Stimulated activated naive CD4-positive, alpha-beta T cell (primary cell): ENCODE data around the gene MCEE.
"Not testable (repeated sequence)": the region's sequence is repeated elsewhere in the genome, so short reads cannot be mapped to it uniquely, and the experiment has no call there.

Experiments
- DNase-seq, 6 experiments: peaks; one replicate each; lab custom pipeline; 2025; lab: John Stamatoyannopoulos, UW

The MCEE gene

DNA sequence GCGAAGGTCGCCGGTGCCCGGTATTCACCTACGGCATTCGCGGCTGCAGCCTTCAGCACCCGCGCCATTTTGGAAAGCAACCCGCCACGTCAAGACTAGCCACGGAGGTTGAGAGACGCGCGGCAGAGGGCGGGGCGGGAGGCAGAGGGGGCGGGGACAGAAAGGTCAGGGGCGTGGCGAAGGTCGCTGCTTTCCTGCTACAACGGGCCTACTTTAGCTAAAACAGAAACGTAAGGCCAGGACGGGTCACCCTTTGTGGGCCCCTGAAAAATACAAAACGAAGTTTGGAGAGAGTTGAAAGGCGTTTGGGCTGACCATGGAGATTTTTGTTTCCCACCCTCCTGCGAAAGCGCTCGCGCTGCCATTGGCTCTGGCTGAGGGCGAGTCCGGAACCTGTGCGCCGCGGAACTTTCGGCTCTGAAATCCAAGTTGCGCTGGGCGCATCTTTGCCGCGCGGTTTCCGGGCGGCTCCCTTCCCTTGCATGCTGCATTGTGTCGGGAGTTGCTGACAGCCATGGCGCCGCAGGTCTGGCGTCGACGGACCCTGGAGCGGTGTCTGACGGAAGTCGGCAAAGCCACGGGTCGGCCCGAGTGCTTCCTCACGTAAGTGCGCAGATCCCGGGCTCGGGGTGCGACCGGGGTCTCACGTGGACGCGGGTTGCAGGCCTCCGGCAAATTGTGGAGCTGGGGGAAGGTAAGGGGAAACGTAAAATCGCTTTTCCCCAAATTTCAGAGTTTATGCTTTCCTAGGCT is at the start of gene MCEE, which contains the start of gene MPHOSPH10:
Gene MCEE, minus strand, starts transcription at position 78 of the 753 bp plus-strand sequence. Its CDS starts 10 bp downstream, at position 68.
Gene MPHOSPH10, plus strand, starts transcription at position 483 of the 753 bp plus-strand sequence. Its CDS starts 32 bp downstream, at position 515.
- peak; percentile 80 to 97 (median 92) for DNase-seq

- not testable (repeated sequence) for DNase-seq
Measured at GRCh38 chr2:71178836-71179235, 48.8 kb upstream of the MCEE start.

DNA sequence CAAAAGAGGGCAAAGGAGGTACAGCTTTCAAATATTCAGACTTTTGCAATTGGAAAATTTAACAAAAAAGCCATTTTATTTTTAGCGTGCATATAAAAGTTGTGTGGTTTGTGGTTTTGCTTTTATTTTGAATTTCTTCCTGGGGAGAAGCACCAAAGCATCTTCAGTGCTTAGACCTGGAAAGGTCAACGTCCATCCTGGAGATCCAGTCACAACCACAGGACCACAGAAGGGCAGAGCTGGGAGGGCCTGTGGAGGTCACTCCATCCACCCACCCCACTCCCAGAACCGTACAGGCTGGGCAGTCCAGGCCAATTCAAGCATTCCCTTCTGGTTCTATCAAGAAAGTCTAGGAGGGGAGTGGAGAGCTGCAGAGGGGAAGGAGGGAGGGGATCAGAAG is 44.2 kb upstream of the MCEE start:
- DNase-seq: no peak

GRCh38 chr2:71173096-71173495 is 43.1 kb upstream of the MCEE start:
- no peak for DNase-seq

DNA sequence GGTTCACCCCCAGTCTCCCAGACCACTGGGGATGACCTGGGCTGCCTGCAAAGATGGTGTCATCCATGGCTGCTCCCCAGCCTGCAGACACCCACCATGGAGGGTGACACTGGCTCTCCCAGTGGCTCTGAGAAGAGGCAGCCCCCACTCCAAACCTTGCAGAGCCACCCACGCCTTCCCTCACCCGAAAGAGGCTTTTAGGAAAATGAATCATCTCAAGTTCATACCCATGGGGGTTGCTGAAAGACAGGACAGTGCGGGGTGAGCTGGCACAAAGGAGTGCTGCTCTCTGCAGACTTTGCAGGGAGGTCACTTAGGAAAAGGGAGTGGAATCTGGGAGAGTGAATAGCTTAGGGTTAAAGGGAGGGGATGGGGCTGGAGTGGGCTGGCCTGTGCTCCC is 36.8 kb upstream of the MCEE start:
- no peak for DNase-seq

GRCh38 chr2:71157124-71157793 is 27.2 kb upstream of the MCEE start:
- DNase-seq: peak in 5 of 6 experiments; percentile 26 to 50 (median 41)

GRCh38 chr2:71156573-71156972 is 26.5 kb upstream of the MCEE start:
- no peak for DNase-seq

- DNase-seq: no peak
Measured at GRCh38 chr2:71155846-71156245, 25.8 kb upstream of the MCEE start.

- DNase-seq: no peak
Measured at GRCh38 chr2:71154798-71155197, 24.8 kb upstream of the MCEE start.

DNA sequence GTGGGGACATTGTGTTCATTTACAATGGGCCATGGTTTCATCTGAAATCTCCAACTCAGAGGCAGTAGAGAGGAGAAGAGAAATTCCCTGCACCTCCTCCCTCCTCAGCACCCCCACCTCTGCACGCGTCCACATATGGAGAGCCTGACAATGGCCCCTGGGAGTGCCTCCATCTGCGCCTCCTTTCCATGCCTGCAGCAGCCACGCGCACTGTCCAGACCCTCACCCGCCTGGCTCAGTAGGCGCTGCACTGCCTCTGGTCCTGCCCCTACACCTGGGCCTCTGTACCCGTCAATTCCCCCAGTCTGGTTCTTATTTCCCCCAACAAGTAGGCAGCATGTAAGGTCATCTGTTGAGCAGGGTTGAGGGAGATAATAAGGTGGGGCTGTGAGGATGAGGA is 24.2 kb upstream of the MCEE start:
- DNase-seq: no peak

- no peak for DNase-seq
Measured at GRCh38 chr2:71153585-71154224, 23.7 kb upstream of the MCEE start.

DNA sequence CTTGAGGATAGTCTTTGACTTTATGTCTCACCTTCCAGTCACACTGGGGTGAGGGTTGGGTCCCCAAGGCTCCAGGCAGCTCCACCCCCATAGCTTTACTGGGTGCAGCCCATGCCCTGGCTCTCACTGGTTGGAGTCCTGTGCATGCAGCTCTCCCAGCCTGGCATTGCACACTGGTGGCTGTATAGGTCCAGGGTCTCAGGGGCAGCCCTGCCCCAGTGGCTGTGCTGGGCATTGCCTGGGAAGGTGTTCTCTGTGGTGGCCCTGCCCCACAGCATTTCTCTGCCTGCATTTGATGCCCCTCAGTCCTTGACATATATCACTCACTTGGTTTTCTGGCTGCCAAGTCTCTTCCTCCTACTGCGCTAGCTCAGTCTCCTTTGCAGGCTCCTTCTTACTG is 21.6 kb upstream of the MCEE start:
- DNase-seq: no peak

- no peak for DNase-seq
Measured at GRCh38 chr2:71150082-71150816, 20.2 kb upstream of the MCEE start.

DNA sequence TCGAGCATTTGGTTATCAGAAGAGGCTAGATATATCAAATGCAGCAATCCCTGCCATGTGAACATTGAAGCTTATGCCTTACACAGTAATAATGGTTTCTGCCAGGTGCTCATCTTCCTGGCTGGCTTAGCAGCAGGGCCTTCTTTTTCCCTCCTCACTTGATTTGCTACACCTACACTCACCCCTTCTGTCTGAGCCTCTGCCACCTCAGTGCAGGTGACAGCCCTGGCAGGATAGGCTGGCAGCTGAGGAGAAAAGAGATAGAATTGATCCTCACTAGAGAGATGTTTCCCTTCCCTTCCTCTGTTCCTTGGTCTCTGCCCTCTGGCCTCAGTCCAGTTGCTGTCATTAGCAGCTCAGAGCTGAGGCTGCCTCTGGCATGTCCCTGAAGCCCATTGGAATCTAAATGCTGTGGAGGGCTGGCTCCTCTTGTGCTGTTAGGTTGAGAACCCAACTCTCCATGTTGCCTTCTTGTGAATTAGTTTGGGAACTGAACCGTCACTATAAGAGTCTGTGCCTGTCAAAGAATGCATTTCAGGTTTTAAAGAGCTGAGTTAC is 18.6 kb upstream of the MCEE start:
- DNase-seq: no peak

- no peak for DNase-seq
Measured at GRCh38 chr2:71143782-71144181, 13.8 kb upstream of the MCEE start.

DNA sequence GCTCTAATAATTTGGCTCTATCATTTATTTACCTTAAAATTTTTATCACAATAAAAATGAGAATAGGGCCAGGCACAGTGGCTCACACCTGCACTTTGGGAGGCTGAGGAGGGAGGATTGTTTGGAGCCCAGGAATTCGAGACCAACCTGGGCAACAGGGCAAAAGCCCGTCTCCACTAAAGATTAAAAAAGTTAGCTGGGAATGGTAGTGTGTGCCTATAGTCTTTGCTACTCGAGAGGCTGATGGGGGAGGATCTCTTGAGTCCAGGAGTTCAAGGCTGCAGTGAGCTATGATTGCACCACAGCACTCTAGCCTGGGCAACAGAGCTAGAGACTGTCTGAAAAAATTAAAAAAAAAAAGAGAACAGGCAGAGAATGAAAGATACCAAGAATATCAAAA is 6.1 kb upstream of the MCEE start:
- no peak for DNase-seq

- no peak for DNase-seq
Measured at GRCh38 chr2:71133603-71134002, 3.6 kb upstream of the MCEE start.

- not testable (repeated sequence) for DNase-seq
Measured at GRCh38 chr2:71131387-71132166, 1.5 kb upstream of the MCEE start.

DNA sequence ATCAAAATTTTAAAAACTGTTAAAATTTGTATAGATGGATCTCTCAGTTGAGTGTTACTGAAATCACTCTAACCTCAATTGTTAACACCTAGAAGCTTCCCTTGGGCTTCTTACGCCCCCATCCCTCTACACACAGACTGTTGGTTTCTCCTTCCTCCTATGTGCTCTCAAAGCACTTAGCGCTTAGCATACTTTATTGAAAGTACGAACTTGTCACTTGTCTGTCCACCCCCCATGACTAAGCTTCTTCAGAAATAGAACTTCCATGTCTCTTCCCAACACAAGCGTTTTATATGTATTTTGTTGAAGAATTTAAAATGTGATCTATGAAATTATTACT is 846 bp upstream of the MCEE start:
- no peak for DNase-seq

DNA sequence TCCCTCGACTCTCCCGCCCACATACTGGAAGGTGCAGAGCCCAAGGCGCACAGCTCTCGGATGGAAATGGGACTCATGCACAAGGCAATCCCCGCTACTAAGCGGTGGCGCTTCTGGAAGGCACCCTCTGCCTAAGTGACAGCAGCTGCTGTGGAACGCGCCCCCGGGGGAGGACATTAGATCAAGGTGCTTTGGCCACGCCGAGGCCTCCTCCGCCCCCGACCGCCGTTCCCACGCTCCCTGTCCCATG is 202 bp downstream of the MCEE start:
- no peak for DNase-seq

- no peak for DNase-seq
Measured at GRCh38 chr2:71129114-71129901, 721 bp downstream of the MCEE start.
